Activated T-helper 17 cell treated with anti-CD3 and anti-CD28 coated beads, Interleukin-2, amount 50 U/mL, for 72 hours (primary cell): ENCODE results near the gene FAM240A. TPM values are rescaled to one million over a fixed set of nuclear protein-coding genes. Genes with fewer than 3 reads are reported as not detected.
"Not testable (repeated sequence)": the region's sequence is repeated elsewhere in the genome, so short reads cannot be mapped to it uniquely, and the experiment has no call there.

Experiments
- ATAC-seq: fragments of 150-1000 bp; cut with Tn5 transposase; replicated peaks from 2 replicates; pipeline ENCODE4 v1.10.0; 2021; ENCODE audit warnings: mild to moderate bottlenecking, moderate library complexity
- H3K27ac Mint-ChIP-seq: one replicate; pipeline ENCODE4 v1.8.0; 2022; ENCODE audit warnings: mixed read lengths
- H3K27me3 Mint-ChIP-seq: one replicate; pipeline ENCODE4 v1.8.0; 2022; ENCODE audit warnings: mixed read lengths
- H3K36me3 Mint-ChIP-seq: one replicate; pipeline ENCODE4 v1.8.0; 2022; ENCODE audit warnings: low read depth, mild to moderate bottlenecking, mixed read lengths
- H3K4me1 Mint-ChIP-seq: one replicate; pipeline ENCODE4 v1.8.0; 2022; ENCODE audit warnings: mixed read lengths
- H3K4me3 Mint-ChIP-seq: one replicate; pipeline ENCODE4 v1.8.0; 2022; ENCODE audit warnings: mild to moderate bottlenecking, mixed read lengths
- H3K9me3 Mint-ChIP-seq: one replicate; pipeline ENCODE4 v1.8.0; 2022; ENCODE audit warnings: mixed read lengths
- total RNA-seq, 2 donors: library from RNA; stranded (reverse); gene quantifications; one replicate each; pipeline ENCODE4 v1.2.3, GENCODE V29; 2022

Gene FAM240A
- total RNA-seq = not detected

- Mint-ChIP-seq H3K36me3 (no peaks in the 10 kb centered on the region), H3K27ac (no peak within 1 kb of the TSS), H3K4me1 (no peaks in the 10 kb centered on the region), H3K9me3 (no peaks in the 10 kb centered on the region), H3K27me3 (peaks cover 20% of the 10 kb centered on the region), H3K4me3 (no peak within 1 kb of the TSS)
- ATAC-seq = no peak
These were observed at the start of gene FAM240A for GRCh38 chr3:46612324-46612723. Gene FAM240A, plus strand, starts transcription at chr3:46612525. Its CDS starts 159 bp downstream, at chr3:46612684.

GRCh38 chr3:46564190-46565021, 47.9 kb upstream of the FAM240A start:
- H3K4me1 Mint-ChIP-seq = no peaks in the 10 kb centered on the region
- no peak for ATAC-seq
- H3K4me3 Mint-ChIP-seq = peak overlapping the region; percentile 61
- no peak overlapping the region for H3K27ac Mint-ChIP-seq
- H3K36me3 Mint-ChIP-seq = no peaks in the 10 kb centered on the region
- H3K27me3 Mint-ChIP-seq = peaks cover 20% of the 10 kb centered on the region
- no peaks in the 10 kb centered on the region for H3K9me3 Mint-ChIP-seq

GRCh38 chr3:46565077-46565476, 47.2 kb upstream of the FAM240A start:
- H3K27me3 Mint-ChIP-seq = peaks cover 20% of the 10 kb centered on the region
- H3K4me3 Mint-ChIP-seq = peak overlapping the region; percentile 61
- H3K36me3 Mint-ChIP-seq = no peaks in the 10 kb centered on the region
- H3K4me1 Mint-ChIP-seq = no peaks in the 10 kb centered on the region
- no peak for ATAC-seq
- no peak overlapping the region for H3K27ac Mint-ChIP-seq
- H3K9me3 Mint-ChIP-seq = no peaks in the 10 kb centered on the region

- ATAC-seq = peak; percentile 14
- Mint-ChIP-seq H3K27me3 (peaks cover 20% of the 10 kb centered on the region), H3K4me1 (no peaks in the 10 kb centered on the region), H3K4me3 (peak overlapping the region; percentile 61), H3K27ac (no peak overlapping the region), H3K36me3 (no peaks in the 10 kb centered on the region), H3K9me3 (no peaks in the 10 kb centered on the region)
These were observed 46.7 kb upstream of the FAM240A start for GRCh38 chr3:46565607-46566039.

GRCh38 chr3:46566040-46566641, 46.2 kb upstream of the FAM240A start, which contains the start of gene LRRC2:
Gene LRRC2, minus strand, starts transcription at chr3:46566302. Its CDS starts 14,711 bp downstream, at chr3:46551591.
- Mint-ChIP-seq H3K9me3 (no peaks in the 10 kb centered on the region), H3K27me3 (peaks cover 20% of the 10 kb centered on the region), H3K27ac (no peak within 1 kb of the TSS), H3K4me1 (no peaks in the 10 kb centered on the region), H3K36me3 (no peaks in the 10 kb centered on the region), H3K4me3 (peak within 1 kb of the TSS; percentile 61)
- peak; percentile 62 for ATAC-seq

- H3K27ac Mint-ChIP-seq = no peak overlapping the region
- no peak for ATAC-seq
- H3K9me3 Mint-ChIP-seq = no peaks in the 10 kb centered on the region
- no peaks in the 10 kb centered on the region for H3K4me1 Mint-ChIP-seq
- no peaks in the 10 kb centered on the region for H3K36me3 Mint-ChIP-seq
- no peak overlapping the region for H3K4me3 Mint-ChIP-seq
- H3K27me3 Mint-ChIP-seq = peaks cover 13% of the 10 kb centered on the region
These were observed 40.6 kb upstream of the FAM240A start for GRCh38 chr3:46571684-46572083.

GRCh38 chr3:46573701-46574100, 38.6 kb upstream of the FAM240A start:
- H3K4me1 Mint-ChIP-seq = no peaks in the 10 kb centered on the region
- H3K36me3 Mint-ChIP-seq = no peaks in the 10 kb centered on the region
- H3K9me3 Mint-ChIP-seq = no peaks in the 10 kb centered on the region
- ATAC-seq = no peak
- H3K4me3 Mint-ChIP-seq = no peak overlapping the region
- peaks cover 3% of the 10 kb centered on the region for H3K27me3 Mint-ChIP-seq
- H3K27ac Mint-ChIP-seq = no peak overlapping the region

- no peak for ATAC-seq
- no peak overlapping the region for H3K4me3 Mint-ChIP-seq
These were observed 38.1 kb upstream of the FAM240A start for GRCh38 chr3:46574243-46574646.

GRCh38 chr3:46574881-46575576, 37.3 kb upstream of the FAM240A start:
- Mint-ChIP-seq H3K27me3 (peaks cover 3% of the 10 kb centered on the region), H3K9me3 (no peaks in the 10 kb centered on the region), H3K4me3 (no peak overlapping the region), H3K27ac (no peak overlapping the region), H3K36me3 (no peaks in the 10 kb centered on the region), H3K4me1 (no peaks in the 10 kb centered on the region)
- ATAC-seq = no peak

More at GRCh38 chr3:46574243-46574646, 38.1 kb upstream of the FAM240A start:
- Mint-ChIP-seq H3K9me3 (no peaks in the 10 kb centered on the region), H3K27ac (no peak overlapping the region), H3K27me3 (peaks cover 3% of the 10 kb centered on the region), H3K36me3 (no peaks in the 10 kb centered on the region), H3K4me1 (no peaks in the 10 kb centered on the region)

GRCh38 chr3:46575577-46576222, 36.6 kb upstream of the FAM240A start:
- ATAC-seq = no peak
- H3K27ac Mint-ChIP-seq = no peak overlapping the region
- no peaks in the 10 kb centered on the region for H3K4me1 Mint-ChIP-seq
- peaks cover 3% of the 10 kb centered on the region for H3K27me3 Mint-ChIP-seq
- no peaks in the 10 kb centered on the region for H3K36me3 Mint-ChIP-seq
- no peaks in the 10 kb centered on the region for H3K9me3 Mint-ChIP-seq
- no peak overlapping the region for H3K4me3 Mint-ChIP-seq

GRCh38 chr3:46576386-46576785, 35.9 kb upstream of the FAM240A start:
- no peak for ATAC-seq
- Mint-ChIP-seq H3K27ac (no peak overlapping the region), H3K4me1 (no peaks in the 10 kb centered on the region), H3K36me3 (no peaks in the 10 kb centered on the region), H3K9me3 (no peaks in the 10 kb centered on the region), H3K27me3 (peaks cover 3% of the 10 kb centered on the region), H3K4me3 (no peak overlapping the region)

GRCh38 chr3:46576879-46577278, 35.4 kb upstream of the FAM240A start:
- no peak for ATAC-seq
- H3K9me3 Mint-ChIP-seq = no peaks in the 10 kb centered on the region

GRCh38 chr3:46577580-46578249, 34.6 kb upstream of the FAM240A start:
- ATAC-seq, H3K36me3 Mint-ChIP-seq, H3K27me3 Mint-ChIP-seq, H3K27ac Mint-ChIP-seq, H3K9me3 Mint-ChIP-seq, H3K4me1 Mint-ChIP-seq, H3K4me3 Mint-ChIP-seq: not testable (repeated sequence)

More at GRCh38 chr3:46576879-46577278, 35.4 kb upstream of the FAM240A start:
- Mint-ChIP-seq H3K27ac (no peak overlapping the region), H3K27me3 (peaks cover 3% of the 10 kb centered on the region), H3K4me1 (no peaks in the 10 kb centered on the region), H3K36me3 (no peaks in the 10 kb centered on the region), H3K4me3 (no peak overlapping the region)
